Middle frontal gyrus (tissue), 1 donor: Measurements from ENCODE around the gene KLF11.
"Not testable (repeated sequence)": the region's sequence is repeated elsewhere in the genome, so short reads cannot be mapped to it uniquely, and the experiment has no call there.

ENCODE experiments used
- DNase-seq: peaks from one replicate; pipeline ENCODE4 v3.0.0-alpha.2; 2015; ENCODE audit warnings: low spot score; ENCODE audit errors: extremely low spot score

The KLF11 gene

DNA sequence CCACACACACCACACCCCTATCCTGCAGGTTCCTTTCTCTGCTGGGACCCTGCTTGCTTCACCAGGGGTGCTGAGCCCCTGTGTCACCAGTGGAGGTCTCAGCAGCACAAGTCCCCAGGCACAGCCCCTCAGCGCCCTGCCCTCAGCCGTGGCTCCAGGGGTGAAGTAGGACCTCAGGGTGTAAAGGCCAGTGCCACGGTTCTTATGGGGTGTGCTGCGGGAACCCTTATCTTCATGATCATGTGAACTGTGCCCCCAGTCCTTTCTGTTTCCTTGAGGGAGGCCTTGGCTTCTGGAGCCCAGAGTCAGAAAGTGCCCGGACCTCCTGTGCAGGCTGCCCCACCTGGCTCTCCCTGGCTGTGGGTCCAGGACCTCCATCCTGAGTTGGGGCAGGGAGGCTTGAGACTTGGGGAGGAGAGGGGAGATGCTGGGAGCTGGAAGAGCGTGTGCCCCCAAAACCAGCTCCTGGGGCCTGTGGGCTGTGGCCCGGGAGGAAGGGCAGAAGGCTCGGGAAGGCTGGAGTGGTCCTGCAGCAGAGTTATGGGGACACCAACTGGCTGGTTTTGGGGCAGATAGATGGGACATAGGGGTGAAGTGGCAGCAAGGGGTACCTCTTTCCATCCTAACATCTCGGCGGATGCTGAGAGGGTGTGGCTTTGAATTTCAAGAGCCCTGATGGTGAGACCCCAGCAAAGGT is 20.2 kb upstream of the KLF11 start:
- DNase-seq: no peak

- DNase-seq: no peak
These were observed 16.3 kb upstream of the KLF11 start for GRCh38 chr2:10026940-10027569.

DNA sequence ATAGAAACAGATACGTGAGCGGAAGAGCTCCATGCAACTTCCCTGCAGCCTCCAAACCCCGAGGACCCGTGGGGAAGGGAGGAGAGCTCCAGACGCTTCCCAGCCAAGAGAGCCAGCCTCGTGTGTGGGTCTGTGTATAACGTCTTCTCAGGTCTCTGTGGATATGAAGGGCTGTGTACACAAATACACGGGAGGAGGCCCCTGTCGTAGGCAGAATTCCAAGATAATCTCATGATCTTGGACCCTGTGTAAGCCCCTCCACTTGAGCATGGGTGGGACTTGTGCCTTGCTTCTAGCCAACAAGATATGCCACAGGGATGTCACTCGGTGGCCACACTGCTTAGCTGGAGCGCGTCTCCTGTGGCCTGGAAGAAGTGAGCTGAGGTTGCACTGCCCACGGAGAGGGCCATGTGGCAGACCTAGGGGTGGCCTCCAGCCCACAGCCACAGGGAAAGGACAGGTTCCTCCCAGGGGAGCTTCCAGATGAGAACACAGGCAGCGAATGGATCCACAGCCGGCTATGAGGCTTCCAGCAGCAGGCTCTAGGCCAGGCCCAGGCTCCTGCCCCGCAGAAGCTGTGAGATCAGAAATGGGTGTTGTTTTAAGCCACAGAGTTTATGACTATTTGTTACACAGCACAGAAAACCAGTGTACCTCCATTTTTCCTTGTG is 15.6 kb upstream of the KLF11 start:
- DNase-seq: no peak

DNA sequence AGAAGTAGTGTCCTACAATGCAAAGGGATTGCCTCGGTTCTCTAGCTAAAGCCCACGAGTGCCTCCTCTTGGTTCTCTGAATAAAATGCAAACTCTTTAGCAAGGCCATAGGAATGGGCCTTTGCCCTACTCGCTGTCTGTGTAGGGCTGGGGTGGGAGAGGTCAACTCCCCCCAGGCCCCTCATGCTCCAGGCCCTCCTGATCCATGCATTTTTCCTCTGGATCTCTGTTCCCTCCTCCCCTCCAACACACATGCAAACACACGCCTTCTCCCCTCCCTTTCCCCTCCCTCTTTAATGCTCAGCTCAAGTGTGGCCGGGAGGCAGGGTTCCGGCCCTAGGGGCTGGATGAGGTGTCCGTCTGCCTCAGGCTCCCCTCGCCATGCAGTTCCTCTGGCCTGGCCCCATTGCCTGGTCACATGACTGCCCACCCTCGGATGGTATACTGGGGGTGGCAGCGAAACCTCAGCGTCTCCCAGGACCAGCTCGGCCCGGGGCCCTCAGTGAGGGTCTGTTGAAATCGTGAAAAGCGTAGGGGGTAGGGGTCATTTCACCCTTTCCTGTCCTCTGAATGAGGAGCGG is 14.9 kb upstream of the KLF11 start:
- DNase-seq: no peak

- DNase-seq: no peak
These were observed 14.1 kb upstream of the KLF11 start for GRCh38 chr2:10028988-10029874.

DNA sequence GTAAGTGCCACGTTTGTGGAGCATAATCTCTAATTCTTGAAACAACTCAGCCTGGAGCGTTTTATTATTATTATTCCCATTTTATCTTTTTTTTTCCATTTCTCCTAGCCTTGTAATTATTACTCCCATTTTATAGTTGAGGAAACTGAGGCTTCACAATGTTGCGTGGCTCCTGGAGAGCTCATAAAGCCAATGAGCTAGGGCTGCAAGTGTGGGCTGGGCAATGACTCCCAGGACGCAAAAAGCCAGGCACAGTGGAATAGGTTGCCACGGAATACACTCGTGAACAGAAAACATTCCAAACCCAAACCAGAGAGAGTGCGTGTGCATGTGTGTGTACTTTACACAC is 13.5 kb upstream of the KLF11 start:
- DNase-seq: no peak

DNA sequence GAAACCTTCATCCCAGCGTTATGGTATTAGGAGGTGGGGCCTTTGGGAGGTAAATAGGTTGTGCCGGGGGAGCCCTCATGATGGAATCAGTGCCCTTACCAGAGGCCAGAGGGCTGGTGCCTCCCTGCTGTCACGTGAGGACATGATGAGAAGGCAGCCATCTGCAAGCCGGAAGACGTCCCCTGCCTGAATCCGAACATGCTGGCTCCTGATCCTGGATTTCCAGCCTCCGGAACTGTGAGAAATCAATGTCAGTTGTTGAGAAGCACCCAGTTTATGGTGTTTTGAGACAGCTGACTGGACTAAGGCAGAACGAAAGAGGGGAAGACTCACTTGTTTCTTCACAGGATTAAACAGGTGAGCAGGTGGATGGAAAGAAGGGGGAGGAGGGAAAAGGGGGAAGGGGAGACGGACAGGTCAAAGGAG is 13.0 kb upstream of the KLF11 start:
- no peak for DNase-seq

GRCh38 chr2:10030798-10031197 is 12.6 kb upstream of the KLF11 start:
- DNase-seq: not testable (repeated sequence)

GRCh38 chr2:10031886-10032745 is 11.2 kb upstream of the KLF11 start:
- no peak for DNase-seq

GRCh38 chr2:10032746-10033105 is 10.6 kb upstream of the KLF11 start:
- no peak for DNase-seq

- no peak for DNase-seq
These were observed 9.9 kb upstream of the KLF11 start for GRCh38 chr2:10033251-10034006.

GRCh38 chr2:10034333-10035052 is 8.9 kb upstream of the KLF11 start:
- DNase-seq: no peak

DNA sequence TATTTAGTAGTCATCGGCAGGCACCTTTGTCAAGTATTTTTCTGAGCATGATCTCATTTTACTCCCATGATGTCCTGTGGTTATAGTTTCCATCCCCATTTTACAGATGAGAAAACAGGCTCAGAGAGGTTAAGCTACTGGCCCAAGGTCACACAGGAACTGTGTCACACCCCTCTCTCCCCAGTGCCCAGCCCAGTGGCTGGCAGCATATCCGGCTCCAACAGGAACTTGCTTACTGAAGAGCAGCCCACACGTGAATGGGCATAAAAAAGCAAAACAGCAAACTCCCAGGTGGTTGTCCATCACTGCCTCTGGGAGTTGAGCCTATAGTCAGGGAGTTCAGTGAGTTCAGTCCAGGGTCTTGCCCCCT is 8.3 kb upstream of the KLF11 start:
- DNase-seq: no peak

GRCh38 chr2:10035633-10036032 is 7.7 kb upstream of the KLF11 start:
- DNase-seq: no peak

- DNase-seq: peak; percentile 60
These were observed 7.1 kb upstream of the KLF11 start for GRCh38 chr2:10036095-10036884.

DNA sequence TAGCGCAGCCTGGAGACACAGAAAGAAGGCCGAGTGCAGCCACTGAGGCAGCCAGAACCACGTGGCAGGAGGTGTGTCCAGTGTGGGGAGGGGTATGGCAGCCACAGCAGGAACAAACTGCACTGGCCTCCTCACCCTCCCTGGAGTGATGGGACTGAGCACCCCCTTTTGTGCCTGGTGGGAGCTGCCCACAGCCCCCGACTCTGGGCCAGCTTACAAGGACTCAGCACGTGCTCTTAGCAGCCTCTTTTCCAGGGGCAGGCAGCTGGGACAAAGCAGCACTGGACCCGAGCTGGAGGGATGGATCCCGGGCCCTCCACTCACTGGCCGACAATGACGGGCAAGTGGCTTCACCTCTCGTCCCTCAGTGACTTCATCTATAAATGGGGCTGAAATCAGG is 5.2 kb upstream of the KLF11 start:
- DNase-seq: no peak

- DNase-seq: no peak
These were observed 4.6 kb upstream of the KLF11 start for GRCh38 chr2:10038716-10039115.

DNA sequence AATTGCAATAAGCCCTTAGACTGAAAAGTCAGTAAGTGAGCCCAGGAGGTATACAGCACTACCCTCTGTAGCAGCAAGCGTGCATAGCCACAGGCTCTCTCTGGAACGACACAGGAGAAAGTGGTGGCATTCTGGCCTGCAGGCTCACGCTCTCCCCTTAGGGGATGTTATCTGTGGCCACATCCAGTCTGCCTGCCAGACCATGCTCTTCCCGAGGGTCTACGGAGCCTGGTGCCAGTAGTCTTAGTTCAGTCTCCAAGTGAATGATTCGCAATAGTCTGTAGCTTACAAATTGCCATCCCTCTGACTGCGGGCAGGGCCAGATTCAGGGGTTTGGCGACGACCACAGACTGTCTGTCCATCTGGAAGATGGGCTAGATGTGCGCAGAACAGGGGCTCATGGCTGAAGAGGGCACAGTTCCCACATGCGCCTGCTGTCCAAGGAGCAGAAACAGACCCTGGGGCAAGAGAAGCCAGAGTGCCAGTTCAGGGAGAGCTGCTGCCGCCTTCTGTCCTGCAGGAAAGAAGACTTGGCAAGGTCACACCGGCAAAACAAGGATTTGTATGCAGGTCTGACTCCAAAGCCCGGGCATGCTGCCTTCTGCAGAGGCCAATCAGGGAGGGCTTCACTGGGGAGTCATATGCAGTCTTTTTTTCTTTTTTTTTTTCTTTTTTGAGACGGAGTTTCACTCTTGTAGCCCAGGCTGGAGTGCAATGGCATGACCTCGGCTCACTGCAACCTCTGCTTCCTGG is 3.5 kb upstream of the KLF11 start:
- no peak for DNase-seq
